ENCODE measurements around the gene TMEM9. TPM values are rescaled to one million over a fixed set of nuclear protein-coding genes. Genes with fewer than 3 reads are reported as not detected.

The TMEM9 gene
- total RNA-seq, 2 experiments from 2014 or later = 28.5 to 35.9 TPM

- intact Hi-C loops (cut with micrococcal nuclease; ENCODE audit: unreplicated experiment) = loop anchor here (10.0 kb wide), 1 partner anchor 487 kb away; the partner anchor contains the start of gene KIF14
- no peaks in the 10 kb centered on the region for H3K9me3 ChIP-seq (ENCODE audit: low read length)
- ChIA-PET CTCF (ENCODE audit: unreplicated experiment) (interaction anchor here (0.9 kb wide), 1 partner anchor 38 kb away, joined by 3 read pairs; no protein-coding TSS in a partner anchor), POLR2A (no interaction called here)
- H3K27ac ChIP-seq (ENCODE audit: low read depth, low read length, poor library complexity, severe bottlenecking) = no peak overlapping the region
- no peak for DNase-seq (ENCODE audit: low spot score)
- no peak overlapping the region for H3K4me2 ChIP-seq (ENCODE audit: low read length)
- H3K9me2 ChIP-seq (ENCODE audit: insufficient read depth, low read length) = no peaks in the 10 kb centered on the region
- H3K79me2 ChIP-seq (ENCODE audit: insufficient read depth, low read depth, low read length) = no peaks in the 10 kb centered on the region
- no TSS peak for BruUV-seq (replicated peaks)
- H3K4me3 ChIP-seq (ENCODE audit: low read depth, low read length, poor library complexity, severe bottlenecking) = no peak overlapping the region
- H4K20me1 ChIP-seq (ENCODE audit: insufficient read depth, low read length) = no peaks in the 10 kb centered on the region
- H3K4me1 ChIP-seq (ENCODE audit: insufficient read depth, low read length, poor library complexity, severe bottlenecking) = no peaks in the 10 kb centered on the region
- TF ChIP-seq CTCF (conservative IDR thresholded peaks at IDR 0.05; ENCODE audit: low read length) (no peak), EZH2phosphoT487 (IDR thresholded peaks at IDR 0.05; ENCODE audit: borderline replicate concordance, low read depth, low read length) (no peak)
- no peak overlapping the region for H2AFZ ChIP-seq (ENCODE audit: low read length)
- no peaks in the 10 kb centered on the region for H3K36me3 ChIP-seq (ENCODE audit: insufficient read depth, low read length)
Measured at GRCh38 chr1:201111672-201112071, 42.6 kb downstream of the TMEM9 start.

GRCh38 chr1:201111156-201111555, 43.1 kb downstream of the TMEM9 start:
- Histone ChIP-seq H3K9me3 (ENCODE audit: low read length) (no peaks in the 10 kb centered on the region), H3K4me1 (ENCODE audit: insufficient read depth, low read length, poor library complexity, severe bottlenecking) (no peaks in the 10 kb centered on the region), H4K20me1 (ENCODE audit: insufficient read depth, low read length) (no peaks in the 10 kb centered on the region), H3K9me2 (ENCODE audit: insufficient read depth, low read length) (no peaks in the 10 kb centered on the region), H3K36me3 (ENCODE audit: insufficient read depth, low read length) (no peaks in the 10 kb centered on the region), H3K4me2 (ENCODE audit: low read length) (no peak overlapping the region), H3K79me2 (ENCODE audit: insufficient read depth, low read depth, low read length) (no peaks in the 10 kb centered on the region), H2AFZ (ENCODE audit: low read length) (no peak overlapping the region), H3K4me3 (ENCODE audit: low read depth, low read length, poor library complexity, severe bottlenecking) (no peak overlapping the region), H3K27ac (ENCODE audit: low read depth, low read length, poor library complexity, severe bottlenecking) (no peak overlapping the region)
- ChIA-PET CTCF (ENCODE audit: unreplicated experiment) (interaction anchor here (0.9 kb wide), 1 partner anchor 39 kb away, joined by 3 read pairs; no protein-coding TSS in a partner anchor), POLR2A (no interaction called here)
- intact Hi-C loops (cut with micrococcal nuclease; ENCODE audit: unreplicated experiment) = loop anchor here (10.0 kb wide), 1 partner anchor 486 kb away; the partner anchor contains the start of gene KIF14
- no peak for DNase-seq (ENCODE audit: low spot score)
- TF ChIP-seq CTCF (conservative IDR thresholded peaks at IDR 0.05; ENCODE audit: low read length) (no peak), EZH2phosphoT487 (IDR thresholded peaks at IDR 0.05; ENCODE audit: borderline replicate concordance, low read depth, low read length) (no peak)
- BruUV-seq (replicated peaks) = no TSS peak

GRCh38 chr1:201110616-201111015, 43.7 kb downstream of the TMEM9 start:
- Histone ChIP-seq H3K9me3 (ENCODE audit: low read length) (no peaks in the 10 kb centered on the region), H3K4me1 (ENCODE audit: insufficient read depth, low read length, poor library complexity, severe bottlenecking) (no peaks in the 10 kb centered on the region), H4K20me1 (ENCODE audit: insufficient read depth, low read length) (no peaks in the 10 kb centered on the region), H3K4me3 (ENCODE audit: low read depth, low read length, poor library complexity, severe bottlenecking) (no peak overlapping the region), H3K4me2 (ENCODE audit: low read length) (no peak overlapping the region), H3K36me3 (ENCODE audit: insufficient read depth, low read length) (no peaks in the 10 kb centered on the region), H3K27ac (ENCODE audit: low read depth, low read length, poor library complexity, severe bottlenecking) (no peak overlapping the region), H2AFZ (ENCODE audit: low read length) (no peak overlapping the region), H3K9me2 (ENCODE audit: insufficient read depth, low read length) (no peaks in the 10 kb centered on the region), H3K79me2 (ENCODE audit: insufficient read depth, low read depth, low read length) (no peaks in the 10 kb centered on the region)
- DNase-seq (ENCODE audit: low spot score) = no peak
- intact Hi-C loops (cut with micrococcal nuclease; ENCODE audit: unreplicated experiment) = loop anchor here (10.0 kb wide), 1 partner anchor 486 kb away; the partner anchor contains the start of gene KIF14
- no peak for TF ChIP-seq CTCF (conservative IDR thresholded peaks at IDR 0.05; ENCODE audit: low read length)
- no peak for TF ChIP-seq EZH2phosphoT487 (IDR thresholded peaks at IDR 0.05; ENCODE audit: borderline replicate concordance, low read depth, low read length)
- POLR2A ChIA-PET = no interaction called here
- no TSS peak for BruUV-seq (replicated peaks)
- CTCF ChIA-PET (ENCODE audit: unreplicated experiment) = interaction anchor here (0.9 kb wide), 1 partner anchor 39 kb away, joined by 3 read pairs; no protein-coding TSS in a partner anchor

Data from OCI-LY7 (cell line).